ENCODE measurements around the gene GPC6. TPM values are rescaled to one million over a fixed set of nuclear protein-coding genes. Genes with fewer than 3 reads are reported as not detected.

GPC6 gene
- total RNA-seq, 2 donors from 2014 or later: 3.4 to 5.3 TPM

DNA sequence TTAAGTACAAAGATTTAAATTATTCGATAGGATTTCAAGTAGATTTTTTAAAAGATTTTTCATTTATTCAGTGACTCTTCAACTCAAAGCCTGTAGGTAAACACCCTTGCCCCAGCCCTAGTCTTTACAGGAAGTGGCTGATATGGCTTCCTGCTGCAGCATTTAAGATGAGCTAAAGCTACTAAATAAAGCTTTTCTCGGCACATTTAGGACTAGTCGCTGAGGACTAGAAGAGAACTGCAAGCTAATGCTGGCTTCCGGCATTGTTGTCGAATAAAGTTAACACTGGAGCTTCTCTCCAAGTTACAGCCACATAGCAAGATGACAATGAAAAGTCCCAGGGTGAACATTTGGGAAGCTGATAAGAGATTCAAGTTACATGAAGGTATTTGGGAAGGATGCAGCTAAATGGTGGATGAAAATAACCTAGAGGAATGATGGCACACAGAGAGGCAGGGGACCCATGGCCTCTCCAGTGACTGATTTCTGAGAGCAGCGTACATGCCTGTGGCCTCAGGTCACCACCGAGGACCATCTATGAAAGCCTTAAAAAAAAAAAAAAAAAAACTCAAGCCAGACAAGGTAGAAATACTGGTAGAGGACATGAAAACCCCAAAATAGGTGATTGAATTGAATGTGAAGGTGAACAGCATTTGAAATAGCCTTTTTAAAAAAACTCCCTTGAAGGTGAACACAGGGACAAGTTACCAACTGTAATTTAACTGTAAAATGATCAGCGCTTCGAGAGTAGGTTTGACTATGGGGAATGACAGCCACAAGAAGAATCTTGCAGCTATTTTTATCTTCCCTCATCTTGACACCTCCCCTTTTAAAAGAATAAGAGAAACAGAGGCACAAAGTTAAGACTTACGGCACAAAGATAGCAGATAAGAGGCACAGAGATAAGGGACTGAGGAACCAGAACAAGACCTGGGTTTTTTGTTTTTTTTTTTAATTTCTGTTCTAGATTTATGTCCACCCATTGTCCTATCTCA lies 1097.5 kb downstream of the GPC6 start:
- H3K4me3 ChIP-seq: no peak overlapping the region
- no peaks in the 10 kb centered on the region for H3K27me3 ChIP-seq (replicated peaks; ENCODE audit: insufficient read depth)
- WGBS: 84% methylated on average over 10 of the region's 10 CpGs
- TF ChIP-seq POLR2AphosphoS5 (IDR thresholded peaks at IDR 0.05): no peak
- TF ChIP-seq POLR2A (IDR thresholded peaks at IDR 0.05): no peak
- TF ChIP-seq, protein P1, sequence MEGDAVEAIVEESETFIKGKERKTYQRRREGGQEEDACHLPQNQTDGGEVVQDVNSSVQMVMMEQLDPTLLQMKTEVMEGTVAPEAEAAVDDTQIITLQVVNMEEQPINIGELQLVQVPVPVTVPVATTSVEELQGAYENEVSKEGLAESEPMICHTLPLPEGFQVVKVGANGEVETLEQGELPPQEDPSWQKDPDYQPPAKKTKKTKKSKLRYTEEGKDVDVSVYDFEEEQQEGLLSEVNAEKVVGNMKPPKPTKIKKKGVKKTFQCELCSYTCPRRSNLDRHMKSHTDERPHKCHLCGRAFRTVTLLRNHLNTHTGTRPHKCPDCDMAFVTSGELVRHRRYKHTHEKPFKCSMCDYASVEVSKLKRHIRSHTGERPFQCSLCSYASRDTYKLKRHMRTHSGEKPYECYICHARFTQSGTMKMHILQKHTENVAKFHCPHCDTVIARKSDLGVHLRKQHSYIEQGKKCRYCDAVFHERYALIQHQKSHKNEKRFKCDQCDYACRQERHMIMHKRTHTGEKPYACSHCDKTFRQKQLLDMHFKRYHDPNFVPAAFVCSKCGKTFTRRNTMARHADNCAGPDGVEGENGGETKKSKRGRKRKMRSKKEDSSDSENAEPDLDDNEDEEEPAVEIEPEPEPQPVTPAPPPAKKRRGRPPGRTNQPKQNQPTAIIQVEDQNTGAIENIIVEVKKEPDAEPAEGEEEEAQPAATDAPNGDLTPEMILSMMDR (IDR thresholded peaks at IDR 0.05): no peak
- H3K4me1 ChIP-seq (replicated peaks): no peaks in the 10 kb centered on the region
- no peaks in the 10 kb centered on the region for H3K9me3 ChIP-seq
- H3K27ac ChIP-seq: no peak overlapping the region
- no peak for DNase-seq (ENCODE audit: low spot score)
- no peaks in the 10 kb centered on the region for H3K36me3 ChIP-seq
- intact Hi-C loops (cut with DNase I): no loop called here

DNA sequence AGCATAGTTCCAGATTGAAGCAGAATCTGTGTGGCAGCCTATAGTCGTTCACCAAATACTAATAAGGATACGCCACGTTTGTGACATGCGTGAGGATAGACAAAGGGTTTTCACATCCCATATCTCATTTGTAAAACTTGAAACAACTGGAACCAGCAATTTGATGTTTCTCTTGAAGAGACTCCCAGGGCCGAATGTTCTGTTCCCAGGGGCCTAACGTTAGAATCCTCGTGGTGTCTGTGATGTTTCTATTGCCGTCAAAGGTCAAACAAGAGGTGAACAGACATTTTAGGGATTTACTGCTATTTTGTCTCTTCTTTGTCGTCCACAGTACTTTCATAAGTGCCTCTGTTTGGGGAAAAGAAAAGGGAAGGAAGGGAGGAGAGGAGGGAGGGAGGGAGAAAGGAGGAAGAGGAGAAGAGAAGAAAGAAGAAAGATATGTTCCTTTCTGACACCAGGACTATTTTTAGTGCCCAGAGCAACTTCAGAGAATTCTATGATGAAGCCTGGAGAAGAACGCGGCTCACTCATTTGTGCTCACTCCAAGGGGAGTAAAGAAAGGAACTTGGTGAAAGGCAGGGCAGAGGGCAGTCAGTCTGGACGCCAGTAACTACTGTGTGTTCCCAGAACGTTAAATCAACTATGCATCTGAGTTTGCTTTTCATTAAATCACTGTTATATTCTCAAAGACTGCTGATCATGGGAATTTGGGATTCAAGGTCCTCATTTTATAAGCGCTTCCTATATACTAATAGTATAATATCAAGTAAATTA lies 1098.3 kb downstream of the GPC6 start:
- no peak overlapping the region for H3K4me3 ChIP-seq
- H3K27me3 ChIP-seq (replicated peaks; ENCODE audit: insufficient read depth): no peaks in the 10 kb centered on the region
- no peaks in the 10 kb centered on the region for H3K9me3 ChIP-seq
- WGBS: 79% methylated on average over 14 of the region's 14 CpGs
- no peak for DNase-seq (ENCODE audit: low spot score)
- H3K36me3 ChIP-seq: no peaks in the 10 kb centered on the region
- no peaks in the 10 kb centered on the region for H3K4me1 ChIP-seq (replicated peaks)
- no peak for TF ChIP-seq POLR2A (IDR thresholded peaks at IDR 0.05)
- no peak for TF ChIP-seq POLR2AphosphoS5 (IDR thresholded peaks at IDR 0.05)
- TF ChIP-seq, protein P1 (IDR thresholded peaks at IDR 0.05): no peak
- H3K27ac ChIP-seq: no peak overlapping the region
- intact Hi-C loops (cut with DNase I): no loop called here

DNA sequence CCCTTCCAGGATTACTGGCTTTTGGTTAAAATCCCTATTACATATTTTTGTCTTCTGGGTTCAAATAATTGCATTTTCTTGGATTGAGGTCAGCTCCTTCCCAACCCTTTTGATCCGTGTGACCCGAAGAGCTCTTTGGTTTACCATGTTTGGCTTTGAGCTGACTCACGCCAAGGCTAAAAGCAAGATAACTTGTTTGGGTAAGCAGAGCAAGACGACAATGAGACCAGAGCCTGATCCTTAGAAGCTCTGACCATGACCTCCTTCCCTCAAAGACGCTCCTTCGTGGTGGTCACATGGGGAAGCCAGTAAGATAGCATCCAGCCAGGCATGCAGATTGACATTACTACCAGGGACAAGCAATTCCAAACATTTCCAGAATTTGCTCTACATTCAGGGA lies 1099.0 kb downstream of the GPC6 start:
- no peaks in the 10 kb centered on the region for H3K36me3 ChIP-seq
- no peaks in the 10 kb centered on the region for H3K4me1 ChIP-seq (replicated peaks)
- no peak for TF ChIP-seq POLR2A (IDR thresholded peaks at IDR 0.05)
- TF ChIP-seq, protein P1 (IDR thresholded peaks at IDR 0.05): no peak
- TF ChIP-seq POLR2AphosphoS5 (IDR thresholded peaks at IDR 0.05): no peak
- no peaks in the 10 kb centered on the region for H3K9me3 ChIP-seq
- H3K27ac ChIP-seq: no peak overlapping the region
- WGBS: 88% methylated on average over 6 of the region's 6 CpGs
- H3K27me3 ChIP-seq (replicated peaks; ENCODE audit: insufficient read depth): no peaks in the 10 kb centered on the region
- DNase-seq (ENCODE audit: low spot score): no peak
- intact Hi-C loops (cut with DNase I): no loop called here
- H3K4me3 ChIP-seq: no peak overlapping the region

DNA sequence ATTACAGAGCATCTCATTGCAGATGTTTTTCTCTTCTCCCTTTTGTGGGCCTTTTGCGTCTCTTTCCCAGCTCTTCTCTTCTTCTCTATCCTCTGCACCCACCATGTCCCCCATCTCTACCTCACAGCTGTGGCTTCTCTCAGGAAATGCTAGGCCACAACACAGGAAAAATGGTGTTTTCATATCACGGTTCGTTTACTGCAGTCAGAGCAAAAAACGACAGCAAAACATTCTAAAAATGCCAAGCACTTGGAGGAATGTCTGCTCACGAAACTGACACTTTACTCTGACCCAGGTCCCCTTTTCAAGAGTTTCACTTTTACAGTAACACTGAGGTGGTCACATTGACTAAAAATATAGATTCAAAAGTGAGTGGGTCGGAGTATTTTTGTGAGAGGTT lies 1100.7 kb downstream of the GPC6 start:
- no peak for TF ChIP-seq POLR2A (IDR thresholded peaks at IDR 0.05)

DNA sequence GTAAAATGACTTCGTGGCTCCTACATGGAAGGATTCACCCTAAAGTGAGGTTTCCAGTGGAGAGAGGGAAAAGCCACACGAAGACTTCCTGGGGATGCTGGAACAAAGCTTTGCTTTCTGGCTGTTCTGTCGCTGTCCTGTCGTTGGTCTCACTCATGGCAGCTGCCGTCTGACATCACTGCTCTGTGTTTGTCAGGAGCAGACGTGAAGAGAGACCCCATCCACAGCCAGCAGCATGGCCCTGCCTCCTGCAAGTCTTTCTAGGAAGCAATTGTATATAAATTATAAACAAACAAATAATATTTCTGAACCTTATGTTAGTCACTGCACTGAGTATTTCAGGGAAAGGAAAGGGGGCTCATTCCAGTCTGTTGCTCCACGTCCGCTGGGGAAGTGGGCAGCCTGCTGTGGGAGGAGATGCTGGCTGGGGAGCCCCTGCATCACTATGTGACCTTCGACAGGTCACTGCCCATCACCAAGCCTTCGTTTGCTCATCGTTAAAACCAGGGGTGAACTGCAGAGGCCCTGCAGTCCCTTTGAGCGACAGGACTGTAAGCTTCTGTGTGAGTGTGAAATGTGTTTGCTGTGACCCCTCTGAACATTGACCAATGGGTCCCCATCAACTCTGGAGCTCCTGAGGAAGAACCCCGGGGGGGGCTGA lies 1101.9 kb downstream of the GPC6 start:
- Histone ChIP-seq H3K4me1 (replicated peaks) (no peaks in the 10 kb centered on the region), H3K9me3 (no peaks in the 10 kb centered on the region), H3K27ac (peak overlapping the region in 1 of 2 donors; percentile 25), H3K27me3 (replicated peaks; ENCODE audit: insufficient read depth) (no peaks in the 10 kb centered on the region), H3K36me3 (no peaks in the 10 kb centered on the region), H3K4me3 (no peak overlapping the region)
- TF ChIP-seq POLR2A (IDR thresholded peaks at IDR 0.05) (no peak), POLR2AphosphoS5 (IDR thresholded peaks at IDR 0.05) (no peak)
- TF ChIP-seq, protein P1 (IDR thresholded peaks at IDR 0.05): no peak
- no peak for DNase-seq (ENCODE audit: low spot score)
- WGBS: 82% methylated on average over 13 of the region's 13 CpGs
- intact Hi-C loops (cut with DNase I): no loop called here

More for the DNA sequence above, 1100.7 kb downstream of the GPC6 start:
- Histone ChIP-seq H3K36me3 (no peaks in the 10 kb centered on the region), H3K4me1 (replicated peaks) (no peaks in the 10 kb centered on the region), H3K27me3 (replicated peaks; ENCODE audit: insufficient read depth) (no peaks in the 10 kb centered on the region), H3K4me3 (no peak overlapping the region), H3K27ac (no peak overlapping the region), H3K9me3 (no peaks in the 10 kb centered on the region)
- intact Hi-C loops (cut with DNase I): no loop called here
- 64% methylated on average over 6 of the region's 6 CpGs for WGBS
- no peak for DNase-seq (ENCODE audit: low spot score)
